ENCODE results near the gene SERPINB1. TPM values are rescaled to one million over a fixed set of nuclear protein-coding genes. Genes with fewer than 3 reads are reported as not detected.
"Not testable (repeated sequence)": the region's sequence is repeated elsewhere in the genome, so short reads cannot be mapped to it uniquely, and the experiment has no call there.

Gene SERPINB1
- total RNA-seq, 1 donor = 32.6 TPM

DNA sequence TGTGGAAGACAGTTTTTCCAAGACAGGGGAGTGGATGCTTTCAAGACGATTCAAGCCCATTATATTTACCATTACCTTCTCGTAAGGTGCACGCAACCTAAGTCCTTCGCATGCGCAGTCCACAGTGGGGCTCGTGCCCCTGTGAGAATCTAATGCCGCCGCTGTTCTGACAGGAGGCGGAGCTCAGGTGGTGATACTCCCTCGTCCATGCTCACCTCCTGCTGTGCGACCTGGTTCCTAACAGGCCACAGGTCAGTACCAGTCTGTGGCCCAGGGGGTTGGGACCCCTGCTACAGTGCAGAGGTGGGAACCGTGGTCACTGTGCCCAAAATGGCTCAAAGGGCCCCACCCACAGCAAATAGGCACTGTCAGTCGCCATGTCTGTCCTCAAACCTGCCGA is 36.6 kb downstream of the SERPINB1 start:
- Histone ChIP-seq H3K36me3 (ENCODE audit: insufficient read depth, low read length) (no peaks in the 10 kb centered on the region), H2AFZ (ENCODE audit: low read length) (no peak overlapping the region), H3K27ac (ENCODE audit: low read depth, low read length) (no peak overlapping the region), H3K4me2 (ENCODE audit: insufficient read depth, low read length) (no peak overlapping the region), H3K4me1 (ENCODE audit: insufficient read depth, low read length) (no peaks in the 10 kb centered on the region), H3K4me3 (ENCODE audit: insufficient read depth, low read length) (no peak overlapping the region), H4K20me1 (ENCODE audit: insufficient read depth, low read length) (no peaks in the 10 kb centered on the region), H3K27me3 (ENCODE audit: insufficient read depth, low read length) (no peaks in the 10 kb centered on the region), H3K79me2 (ENCODE audit: insufficient read depth, low read length) (no peaks in the 10 kb centered on the region), H3K9me3 (ENCODE audit: low read depth, low read length) (no peaks in the 10 kb centered on the region)
- TF ChIP-seq, protein P1, sequence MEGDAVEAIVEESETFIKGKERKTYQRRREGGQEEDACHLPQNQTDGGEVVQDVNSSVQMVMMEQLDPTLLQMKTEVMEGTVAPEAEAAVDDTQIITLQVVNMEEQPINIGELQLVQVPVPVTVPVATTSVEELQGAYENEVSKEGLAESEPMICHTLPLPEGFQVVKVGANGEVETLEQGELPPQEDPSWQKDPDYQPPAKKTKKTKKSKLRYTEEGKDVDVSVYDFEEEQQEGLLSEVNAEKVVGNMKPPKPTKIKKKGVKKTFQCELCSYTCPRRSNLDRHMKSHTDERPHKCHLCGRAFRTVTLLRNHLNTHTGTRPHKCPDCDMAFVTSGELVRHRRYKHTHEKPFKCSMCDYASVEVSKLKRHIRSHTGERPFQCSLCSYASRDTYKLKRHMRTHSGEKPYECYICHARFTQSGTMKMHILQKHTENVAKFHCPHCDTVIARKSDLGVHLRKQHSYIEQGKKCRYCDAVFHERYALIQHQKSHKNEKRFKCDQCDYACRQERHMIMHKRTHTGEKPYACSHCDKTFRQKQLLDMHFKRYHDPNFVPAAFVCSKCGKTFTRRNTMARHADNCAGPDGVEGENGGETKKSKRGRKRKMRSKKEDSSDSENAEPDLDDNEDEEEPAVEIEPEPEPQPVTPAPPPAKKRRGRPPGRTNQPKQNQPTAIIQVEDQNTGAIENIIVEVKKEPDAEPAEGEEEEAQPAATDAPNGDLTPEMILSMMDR (IDR thresholded peaks at IDR 0.05; ENCODE audit: extremely low read depth, low read depth, low read length) = no peak
- no peak for DNase-seq (ENCODE audit: insufficient read length, low spot score, missing footprints)

DNA sequence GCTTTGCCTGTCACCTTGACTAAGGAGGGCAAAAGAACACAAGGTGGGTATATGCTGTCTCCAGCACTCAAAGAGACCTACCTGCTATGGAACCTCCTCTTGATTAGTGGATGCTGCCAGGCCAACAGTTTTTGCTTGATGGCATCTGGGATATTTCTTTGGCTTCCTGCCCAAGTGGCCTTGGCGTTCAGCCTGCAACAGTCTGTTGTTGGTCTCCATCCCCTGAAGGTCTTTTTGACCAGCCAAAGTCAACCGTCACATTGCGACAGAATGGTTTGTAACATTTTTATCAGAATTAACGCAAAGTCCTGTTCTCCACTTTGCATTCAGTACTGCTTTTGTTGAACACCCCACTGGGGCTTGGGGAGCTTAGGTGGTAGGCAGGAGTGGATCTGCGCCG is 37.1 kb downstream of the SERPINB1 start:
- TF ChIP-seq, protein P1 (IDR thresholded peaks at IDR 0.05; ENCODE audit: extremely low read depth, low read depth, low read length) = no peak
- Histone ChIP-seq H4K20me1 (ENCODE audit: insufficient read depth, low read length) (no peaks in the 10 kb centered on the region), H3K4me3 (ENCODE audit: insufficient read depth, low read length) (no peak overlapping the region), H3K4me1 (ENCODE audit: insufficient read depth, low read length) (no peaks in the 10 kb centered on the region), H3K4me2 (ENCODE audit: insufficient read depth, low read length) (no peak overlapping the region), H3K36me3 (ENCODE audit: insufficient read depth, low read length) (no peaks in the 10 kb centered on the region), H2AFZ (ENCODE audit: low read length) (no peak overlapping the region), H3K9me3 (ENCODE audit: low read depth, low read length) (no peaks in the 10 kb centered on the region), H3K27ac (ENCODE audit: low read depth, low read length) (no peak overlapping the region), H3K27me3 (ENCODE audit: insufficient read depth, low read length) (no peaks in the 10 kb centered on the region), H3K79me2 (ENCODE audit: insufficient read depth, low read length) (no peaks in the 10 kb centered on the region)
- DNase-seq (ENCODE audit: insufficient read length, low spot score, missing footprints) = no peak

DNA sequence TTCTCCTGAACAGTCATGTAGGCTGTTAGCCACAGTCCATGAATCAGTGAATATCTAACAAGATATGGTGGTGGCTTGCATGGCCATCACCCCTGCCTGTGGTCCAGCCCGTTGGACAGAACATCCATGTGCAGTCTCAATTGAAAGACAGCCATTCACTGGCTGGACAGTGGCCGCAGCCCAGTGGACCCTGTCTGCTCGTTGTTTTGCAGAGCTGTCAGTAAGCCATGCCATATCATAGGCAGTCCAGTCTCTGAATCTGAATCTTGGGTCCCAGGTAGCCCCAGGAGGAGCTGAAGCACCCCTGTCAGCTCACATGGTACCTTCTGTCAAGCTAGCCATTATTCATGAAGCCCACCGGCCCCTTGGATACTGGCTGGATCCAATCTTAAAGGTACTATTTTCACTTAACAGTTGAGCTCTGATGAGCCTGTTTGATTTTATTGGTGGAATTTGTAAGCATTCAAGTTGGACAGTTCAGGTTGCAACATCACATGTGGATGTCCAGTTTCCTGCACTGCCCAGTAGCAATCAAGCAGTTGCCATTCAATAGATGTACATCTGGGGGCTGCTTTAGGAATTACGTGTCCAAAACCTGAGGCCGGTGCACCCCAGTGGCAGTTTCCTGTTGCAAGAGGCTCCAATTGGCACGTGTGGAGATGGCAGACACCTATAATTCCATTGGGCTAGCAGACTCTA is 37.8 kb downstream of the SERPINB1 start:
- no peaks in the 10 kb centered on the region for H3K4me1 ChIP-seq (ENCODE audit: insufficient read depth, low read length)
- DNase-seq (ENCODE audit: insufficient read length, low spot score, missing footprints) = no peak
- no peak overlapping the region for H3K4me3 ChIP-seq (ENCODE audit: insufficient read depth, low read length)
- H3K36me3 ChIP-seq (ENCODE audit: insufficient read depth, low read length) = no peaks in the 10 kb centered on the region
- H3K27me3 ChIP-seq (ENCODE audit: insufficient read depth, low read length) = no peaks in the 10 kb centered on the region
- no peaks in the 10 kb centered on the region for H3K79me2 ChIP-seq (ENCODE audit: insufficient read depth, low read length)
- H2AFZ ChIP-seq (ENCODE audit: low read length) = no peak overlapping the region
- no peaks in the 10 kb centered on the region for H4K20me1 ChIP-seq (ENCODE audit: insufficient read depth, low read length)
- TF ChIP-seq, protein P1 (IDR thresholded peaks at IDR 0.05; ENCODE audit: extremely low read depth, low read depth, low read length) = no peak
- H3K9me3 ChIP-seq (ENCODE audit: low read depth, low read length) = no peaks in the 10 kb centered on the region
- no peak overlapping the region for H3K4me2 ChIP-seq (ENCODE audit: insufficient read depth, low read length)
- H3K27ac ChIP-seq (ENCODE audit: low read depth, low read length) = no peak overlapping the region

DNA sequence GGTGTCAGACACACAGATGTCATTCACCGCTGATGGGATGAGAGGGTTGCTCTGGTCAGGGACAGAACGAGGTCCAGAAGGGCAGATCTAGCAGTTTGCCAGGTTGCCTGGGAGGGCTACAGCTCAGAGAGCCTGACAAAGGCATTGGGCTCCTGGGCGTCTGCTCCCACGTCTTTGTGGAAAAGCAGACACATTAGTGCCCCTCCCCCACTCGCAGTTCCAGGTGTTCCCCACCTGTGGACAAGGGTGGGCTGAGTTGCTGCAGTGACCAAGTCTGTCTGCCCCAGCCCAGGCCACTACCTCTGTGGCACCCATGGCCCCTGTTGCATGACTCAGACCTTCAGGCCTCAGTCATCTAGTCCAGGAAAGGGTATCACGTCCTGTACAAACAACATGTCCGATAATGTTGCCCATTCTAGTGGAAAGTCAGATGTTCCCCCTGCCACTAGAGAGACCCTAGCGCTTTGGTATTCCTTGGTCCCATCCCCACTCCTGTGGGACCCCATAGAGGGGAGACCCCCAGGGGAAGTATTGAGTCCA is 39.1 kb downstream of the SERPINB1 start:
- Histone ChIP-seq H3K4me3 (ENCODE audit: insufficient read depth, low read length) (no peak overlapping the region), H3K4me1 (ENCODE audit: insufficient read depth, low read length) (no peaks in the 10 kb centered on the region), H3K9me3 (ENCODE audit: low read depth, low read length) (no peaks in the 10 kb centered on the region), H3K36me3 (ENCODE audit: insufficient read depth, low read length) (no peaks in the 10 kb centered on the region), H3K79me2 (ENCODE audit: insufficient read depth, low read length) (no peaks in the 10 kb centered on the region), H3K4me2 (ENCODE audit: insufficient read depth, low read length) (no peak overlapping the region), H3K27me3 (ENCODE audit: insufficient read depth, low read length) (no peaks in the 10 kb centered on the region), H3K27ac (ENCODE audit: low read depth, low read length) (no peak overlapping the region), H4K20me1 (ENCODE audit: insufficient read depth, low read length) (no peaks in the 10 kb centered on the region), H2AFZ (ENCODE audit: low read length) (no peak overlapping the region)
- DNase-seq (ENCODE audit: insufficient read length, low spot score, missing footprints) = no peak
- TF ChIP-seq, protein P1 (IDR thresholded peaks at IDR 0.05; ENCODE audit: extremely low read depth, low read depth, low read length) = no peak

DNA sequence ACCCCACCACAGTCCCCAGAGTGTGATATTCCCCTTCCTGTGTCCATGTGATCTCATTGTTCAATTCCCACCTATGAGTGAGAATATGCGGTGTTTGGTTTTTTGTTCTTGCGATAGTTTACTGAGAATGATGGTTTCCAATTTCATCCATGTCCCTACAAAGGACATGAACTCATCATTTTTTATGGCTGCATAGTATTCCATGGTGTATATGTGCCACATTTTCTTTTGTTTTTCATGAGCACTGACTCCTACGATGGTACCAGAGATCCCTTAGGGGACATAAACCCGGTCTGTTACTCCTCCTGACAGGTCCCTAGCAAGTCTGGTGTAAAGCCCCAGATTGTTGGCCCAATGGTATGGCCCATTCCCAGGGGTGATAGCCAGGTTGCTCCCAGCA is 40.0 kb downstream of the SERPINB1 start:
- not testable (repeated sequence) for H3K79me2 ChIP-seq (ENCODE audit: insufficient read depth, low read length); H2AFZ ChIP-seq (ENCODE audit: low read length); H3K27ac ChIP-seq (ENCODE audit: low read depth, low read length); H3K4me2 ChIP-seq (ENCODE audit: insufficient read depth, low read length); H3K9me3 ChIP-seq (ENCODE audit: low read depth, low read length); H3K36me3 ChIP-seq (ENCODE audit: insufficient read depth, low read length); H3K4me3 ChIP-seq (ENCODE audit: insufficient read depth, low read length); H4K20me1 ChIP-seq (ENCODE audit: insufficient read depth, low read length); H3K4me1 ChIP-seq (ENCODE audit: insufficient read depth, low read length); H3K27me3 ChIP-seq (ENCODE audit: insufficient read depth, low read length); DNase-seq (ENCODE audit: insufficient read length, low spot score, missing footprints)
